D721Med (cell line): ENCODE data around the gene SEZ6L.

Source experiments
- DNase-seq: peaks from one replicate; pipeline ENCODE4 v3.0.0; 2011; ENCODE audit warnings: low spot score; ENCODE audit not compliant: insufficient read length
- FAIRE-seq: peaks from 2 replicates; lab custom pipeline; 2011; peaks lifted over from hg19 to GRCh38; lab: Jason Lieb, UNC
- TF ChIP-seq, protein P1 (sequence below): IDR thresholded peaks from 2 replicates; pipeline ENCODE4 v1.5.1; 2012; ENCODE audit warnings: mild to moderate bottlenecking, control low read depth; ENCODE audit not compliant: insufficient read depth; ENCODE audit errors: missing control alignments

Gene SEZ6L

DNA sequence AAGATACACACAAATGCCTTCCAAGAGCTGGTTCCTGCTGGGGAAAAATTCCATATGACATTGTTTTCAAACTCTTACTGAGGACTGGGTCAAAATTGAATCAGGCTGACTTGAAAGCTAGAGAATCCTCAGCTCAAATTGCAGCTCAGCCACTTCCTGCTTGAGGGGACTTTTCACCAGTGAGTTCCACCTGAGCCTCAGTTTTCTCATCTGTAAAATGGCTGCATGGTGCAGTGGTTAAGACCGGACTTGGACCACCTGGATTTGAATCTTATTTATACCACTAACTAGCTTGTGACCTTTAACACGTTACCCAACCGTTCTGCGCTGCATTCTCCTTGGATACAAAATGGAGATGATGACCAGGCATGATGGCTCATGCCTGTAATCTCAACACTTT is 189.9 kb downstream of the SEZ6L start:
- TF ChIP-seq, protein P1, sequence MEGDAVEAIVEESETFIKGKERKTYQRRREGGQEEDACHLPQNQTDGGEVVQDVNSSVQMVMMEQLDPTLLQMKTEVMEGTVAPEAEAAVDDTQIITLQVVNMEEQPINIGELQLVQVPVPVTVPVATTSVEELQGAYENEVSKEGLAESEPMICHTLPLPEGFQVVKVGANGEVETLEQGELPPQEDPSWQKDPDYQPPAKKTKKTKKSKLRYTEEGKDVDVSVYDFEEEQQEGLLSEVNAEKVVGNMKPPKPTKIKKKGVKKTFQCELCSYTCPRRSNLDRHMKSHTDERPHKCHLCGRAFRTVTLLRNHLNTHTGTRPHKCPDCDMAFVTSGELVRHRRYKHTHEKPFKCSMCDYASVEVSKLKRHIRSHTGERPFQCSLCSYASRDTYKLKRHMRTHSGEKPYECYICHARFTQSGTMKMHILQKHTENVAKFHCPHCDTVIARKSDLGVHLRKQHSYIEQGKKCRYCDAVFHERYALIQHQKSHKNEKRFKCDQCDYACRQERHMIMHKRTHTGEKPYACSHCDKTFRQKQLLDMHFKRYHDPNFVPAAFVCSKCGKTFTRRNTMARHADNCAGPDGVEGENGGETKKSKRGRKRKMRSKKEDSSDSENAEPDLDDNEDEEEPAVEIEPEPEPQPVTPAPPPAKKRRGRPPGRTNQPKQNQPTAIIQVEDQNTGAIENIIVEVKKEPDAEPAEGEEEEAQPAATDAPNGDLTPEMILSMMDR, result no peak
- DNase-seq, result no peak
- no peak for FAIRE-seq

DNA sequence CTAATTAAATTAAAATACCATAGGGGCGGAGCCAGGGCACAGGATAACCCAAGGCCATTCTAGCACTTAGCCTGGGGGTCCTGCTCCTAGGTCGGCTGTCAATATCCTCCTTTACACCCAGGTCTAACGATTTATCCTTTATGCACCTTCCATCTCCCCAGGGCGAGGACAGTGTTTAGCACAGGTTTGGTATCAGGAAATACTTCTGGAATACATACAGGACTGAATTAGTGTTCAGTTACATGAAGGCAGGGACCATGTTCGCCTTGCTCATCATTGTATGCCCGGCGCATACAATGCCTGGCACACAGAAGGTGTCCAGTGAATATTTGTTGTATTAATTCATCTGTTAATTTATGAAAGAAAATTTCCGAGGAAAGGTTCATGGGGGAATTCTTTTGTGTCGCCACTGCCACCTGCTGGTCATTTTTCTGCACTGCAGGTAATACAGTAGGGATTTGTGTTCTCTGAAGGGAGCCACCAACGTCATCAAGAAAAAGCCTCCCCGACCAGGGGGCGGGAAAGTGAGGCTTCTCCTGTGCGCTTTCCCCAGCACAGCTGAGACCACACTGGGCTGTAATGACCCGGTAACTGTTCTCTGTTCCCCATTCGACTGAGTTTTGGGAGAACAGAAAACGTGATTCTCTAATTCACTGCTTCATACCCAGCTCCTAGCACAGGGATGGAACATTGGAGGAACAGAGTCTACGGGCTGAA is 191.1 kb downstream of the SEZ6L start:
- FAIRE-seq, result no peak

DNA sequence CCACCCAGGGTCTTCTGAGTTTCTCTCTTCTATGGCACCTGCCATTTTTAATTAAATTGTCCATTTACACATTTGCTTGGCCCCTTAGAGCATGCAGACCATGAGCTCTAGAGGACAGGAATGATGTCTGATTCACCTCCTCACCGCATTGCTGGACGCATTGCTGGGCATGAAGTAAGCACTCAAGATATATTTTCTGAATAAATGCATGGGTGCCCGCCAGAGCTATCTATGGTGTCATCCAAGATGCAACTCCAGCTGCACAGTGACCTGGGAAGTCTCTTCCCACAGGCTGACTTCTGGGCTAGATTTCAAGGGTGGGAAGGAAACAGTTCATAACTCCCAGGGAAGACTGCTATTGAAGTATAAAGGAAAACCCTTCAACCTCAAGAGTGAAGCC is 193.2 kb downstream of the SEZ6L start:
- FAIRE-seq (no peak), DNase-seq (no peak)
- TF ChIP-seq, protein P1, result no peak

More for the DNA sequence above, 191.1 kb downstream of the SEZ6L start:
- no peak for DNase-seq
- TF ChIP-seq, protein P1, result peak; percentile 89

DNA sequence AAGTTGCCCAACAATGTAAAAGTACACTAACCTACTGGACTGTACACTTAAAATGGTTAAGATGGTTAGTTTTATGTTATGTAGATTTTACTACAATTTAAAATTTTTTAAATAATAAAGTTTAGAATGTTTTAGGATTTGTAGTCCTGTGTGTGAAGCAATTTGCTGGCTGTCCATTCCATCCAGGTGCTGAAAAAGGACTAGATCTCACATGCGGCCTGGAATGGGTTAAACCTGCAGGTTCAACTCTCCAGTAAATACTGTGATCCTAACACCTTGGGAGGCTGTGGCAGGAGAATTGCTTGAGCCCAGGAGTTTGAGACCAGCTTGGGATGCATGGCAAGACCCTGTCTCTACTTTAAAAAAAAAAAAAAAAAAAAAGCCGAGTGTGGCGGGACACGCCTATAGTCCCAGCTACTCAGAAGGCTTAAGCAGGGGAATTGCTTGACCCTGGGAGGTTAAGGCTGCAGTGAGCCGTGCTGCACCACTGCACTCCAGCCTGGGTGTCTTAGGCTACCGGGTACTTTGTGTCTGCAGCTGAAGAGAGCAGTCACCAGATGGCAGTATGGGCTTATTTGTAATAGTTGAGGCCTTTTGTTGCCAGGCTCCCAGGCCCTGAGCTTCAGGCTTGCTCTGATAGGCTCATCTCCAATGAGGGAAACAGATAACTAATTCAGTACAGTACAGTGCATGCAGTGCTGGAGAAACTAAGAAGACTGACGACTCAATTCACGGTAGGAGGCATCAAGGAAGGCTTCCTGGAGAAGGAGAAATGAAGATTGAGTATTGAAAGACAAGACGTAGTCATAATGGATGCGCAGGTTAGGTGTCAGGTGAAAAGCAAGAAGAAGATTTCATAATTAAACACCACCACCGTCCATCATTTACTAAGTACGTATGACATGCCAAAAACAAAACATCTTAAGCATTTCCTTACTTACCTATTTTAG is 195.1 kb downstream of the SEZ6L start:
- no peak for DNase-seq
- FAIRE-seq, result no peak
- TF ChIP-seq, protein P1, result peak; percentile 86

DNA sequence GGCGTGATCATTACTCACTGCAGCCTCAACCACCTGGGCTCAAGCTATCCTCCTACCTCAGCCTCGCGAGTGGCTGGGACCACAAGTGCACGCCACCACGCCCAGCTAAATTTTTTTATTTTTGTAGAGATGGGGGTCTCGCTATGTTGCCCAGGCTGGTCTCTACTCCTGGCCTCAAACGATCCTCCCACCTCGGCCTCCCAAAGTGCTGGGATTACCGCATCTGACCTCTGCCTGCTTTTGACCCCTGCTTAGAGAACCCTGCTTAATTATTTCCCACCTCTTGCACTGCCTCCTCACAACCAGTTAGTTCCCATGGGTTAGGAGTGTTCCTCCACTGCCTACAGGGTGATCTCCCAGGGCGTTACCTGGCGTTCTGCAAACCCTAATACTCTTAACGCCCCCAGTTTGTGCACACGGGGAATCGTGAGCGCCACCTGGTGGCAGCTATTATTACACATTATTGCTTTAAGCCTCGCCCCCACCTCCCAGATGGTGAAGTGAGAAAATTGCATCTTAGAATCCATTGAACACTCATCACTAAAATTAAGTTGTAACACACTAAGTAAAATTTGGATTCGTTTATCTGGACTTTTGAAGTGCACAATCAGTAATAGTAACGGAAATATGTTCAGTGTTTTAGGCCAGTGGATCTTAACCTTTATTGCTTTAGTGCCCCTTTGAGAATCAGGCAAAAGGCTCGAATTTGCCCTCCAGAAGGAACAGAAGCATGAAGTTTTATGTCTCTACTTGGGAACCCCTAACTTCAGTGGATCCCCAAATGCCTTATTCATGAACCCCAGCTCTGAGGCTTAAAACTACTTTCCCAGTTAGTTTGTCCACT is 198.4 kb downstream of the SEZ6L start:
- no peak for DNase-seq
- TF ChIP-seq, protein P1, result peak; percentile 74
- no peak for FAIRE-seq

DNA sequence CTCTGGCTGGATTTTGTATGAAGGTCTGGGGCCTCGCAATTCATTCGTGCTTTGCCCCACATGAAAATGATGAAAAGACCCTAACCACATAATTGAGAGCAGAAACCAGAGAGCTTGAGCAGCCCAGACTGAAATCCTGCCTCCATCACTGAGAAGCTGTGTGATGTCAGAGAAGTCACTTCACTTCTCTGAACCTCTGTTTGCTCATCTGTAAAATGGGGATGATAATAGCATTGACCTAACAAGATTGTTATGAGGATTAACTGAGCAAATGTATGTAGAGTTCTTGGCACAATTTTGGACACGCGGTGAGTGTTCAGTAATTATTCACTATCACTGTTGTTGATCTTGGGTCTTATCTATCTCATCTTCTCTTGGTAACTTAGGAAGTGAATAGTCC is 203.6 kb downstream of the SEZ6L start:
- TF ChIP-seq, protein P1, result no peak
- DNase-seq (no peak), FAIRE-seq (no peak)
